T-helper 2 cell treated with Interferon-gamma antibody and Interleukin-4, amounts not matched to agents 100 ng/mL and 5 ng/mL, for 36 hours (primary cell): ENCODE measurements around the gene LBP. TPM values are rescaled to one million over a fixed set of nuclear protein-coding genes. Genes with fewer than 3 reads are reported as not detected.
"Not testable (repeated sequence)": the region's sequence is repeated elsewhere in the genome, so short reads cannot be mapped to it uniquely, and the experiment has no call there.

ENCODE experiments used
- intact Hi-C: fragments of 100-400 bp; cut with micrococcal nuclease; formaldehyde crosslinking; loops from one replicate; pipeline ENCODE4 v1.15.1; 2023
- total RNA-seq: library from RNA; stranded (reverse); gene quantifications from 2 replicates; pipeline ENCODE4 v1.2.3, GENCODE V29; 2022

LBP gene
- total RNA-seq = not detected in 2 replicates

GRCh38 chr20:38346247-38346651 is at the start of gene LBP:
TSS of gene LBP (plus strand) at chr20:38346482. CDS start at chr20:38346517, 35 bp downstream.
- intact Hi-C loops = no loop called here

- intact Hi-C loops = no loop called here
Observed at GRCh38 chr20:38297916-38298674, 48.2 kb upstream of the LBP start.

- intact Hi-C loops = no loop called here
Observed at GRCh38 chr20:38298768-38299288, 47.5 kb upstream of the LBP start.

- intact Hi-C loops = no loop called here
Observed at GRCh38 chr20:38299963-38300362, 46.3 kb upstream of the LBP start.

- intact Hi-C loops = no loop called here
Observed at GRCh38 chr20:38300438-38300837, 45.8 kb upstream of the LBP start.

- intact Hi-C loops = no loop called here
Observed at GRCh38 chr20:38301309-38301708, 45.0 kb upstream of the LBP start.

- intact Hi-C loops = no loop called here
Observed at GRCh38 chr20:38302786-38303185, 43.5 kb upstream of the LBP start.

GRCh38 chr20:38303908-38304379 is 42.3 kb upstream of the LBP start, which contains the start of gene BPI:
TSS of gene BPI (plus strand) at chr20:38304156. CDS start at chr20:38304224, 68 bp downstream.
- intact Hi-C loops = no loop called here

- intact Hi-C loops = no loop called here
Observed at GRCh38 chr20:38304845-38305447, 41.3 kb upstream of the LBP start.

- intact Hi-C loops = no loop called here
Observed at GRCh38 chr20:38305541-38305940, 40.7 kb upstream of the LBP start.

- intact Hi-C loops = no loop called here
Observed at GRCh38 chr20:38306379-38306778, 39.9 kb upstream of the LBP start.

- intact Hi-C loops = no loop called here
Observed at GRCh38 chr20:38307371-38308046, 38.8 kb upstream of the LBP start.

GRCh38 chr20:38308047-38308438 is 38.2 kb upstream of the LBP start:
- intact Hi-C loops = no loop called here

GRCh38 chr20:38308447-38308846 is 37.8 kb upstream of the LBP start:
- intact Hi-C loops = no loop called here

GRCh38 chr20:38311091-38311490 is 35.2 kb upstream of the LBP start:
- intact Hi-C loops = no loop called here

- intact Hi-C loops = no loop called here
Observed at GRCh38 chr20:38311491-38311890, 34.8 kb upstream of the LBP start.

- intact Hi-C loops = no loop called here
Observed at GRCh38 chr20:38313676-38314075, 32.6 kb upstream of the LBP start.

GRCh38 chr20:38314350-38314749 is 31.9 kb upstream of the LBP start:
- intact Hi-C loops = not testable (repeated sequence)

- intact Hi-C loops = no loop called here
Observed at GRCh38 chr20:38315290-38315966, 30.9 kb upstream of the LBP start.

- intact Hi-C loops = no loop called here
Observed at GRCh38 chr20:38316341-38316740, 29.9 kb upstream of the LBP start.

- intact Hi-C loops = no loop called here
Observed at GRCh38 chr20:38317422-38317821, 28.9 kb upstream of the LBP start.
